NCI-H524 treated with DMSO at 0.1 percent for 48 hours (cell line): ENCODE results near the gene CENPN.

Experiments used
- DNase-seq: peaks from one replicate; lab custom pipeline; 2025; lab: John Stamatoyannopoulos, UW

Gene CENPN

GRCh38 chr16:80991792-80992430, 15.1 kb upstream of the CENPN start:
- no peak for DNase-seq

- no peak for DNase-seq
Measured at GRCh38 chr16:80992676-80993293, 14.2 kb upstream of the CENPN start.

GRCh38 chr16:80993307-80993706, 13.7 kb upstream of the CENPN start:
- no peak for DNase-seq

GRCh38 chr16:80993834-80994233, 13.2 kb upstream of the CENPN start:
- DNase-seq: no peak

GRCh38 chr16:80994451-80994850, 12.6 kb upstream of the CENPN start:
- DNase-seq: no peak

- no peak for DNase-seq
Measured at GRCh38 chr16:80996688-80997138, 10.3 kb upstream of the CENPN start.

GRCh38 chr16:80997139-80997798, 9.7 kb upstream of the CENPN start:
- DNase-seq: no peak

- no peak for DNase-seq
Measured at GRCh38 chr16:80997964-80998620, 8.9 kb upstream of the CENPN start.

GRCh38 chr16:81000873-81001272, 6.1 kb upstream of the CENPN start:
- DNase-seq: no peak

GRCh38 chr16:81001330-81001729, 5.7 kb upstream of the CENPN start:
- DNase-seq: no peak

- no peak for DNase-seq
Measured at GRCh38 chr16:81003064-81003463, 4.0 kb upstream of the CENPN start.

GRCh38 chr16:81003610-81004460, 3.2 kb upstream of the CENPN start:
- DNase-seq: no peak

GRCh38 chr16:81004646-81005353, 2.2 kb upstream of the CENPN start:
- no peak for DNase-seq

GRCh38 chr16:81005610-81006161, 1.3 kb upstream of the CENPN start:
- DNase-seq: no peak

- DNase-seq: no peak
Measured at GRCh38 chr16:81006211-81006812, 702 bp upstream of the CENPN start.

- DNase-seq: no peak
Measured at GRCh38 chr16:81008505-81008789, 1.4 kb downstream of the CENPN start.

GRCh38 chr16:81012974-81013373, 6.0 kb downstream of the CENPN start:
- no peak for DNase-seq

- DNase-seq: no peak
Measured at GRCh38 chr16:81014672-81015071, 7.7 kb downstream of the CENPN start.

- no peak for DNase-seq
Measured at GRCh38 chr16:81018496-81018895, 11.5 kb downstream of the CENPN start.

- DNase-seq: no peak
Measured at GRCh38 chr16:81026429-81026828, 19.4 kb downstream of the CENPN start.
